K562 (cell line): ENCODE results near the gene G6PC3. TPM values are rescaled to one million over a fixed set of nuclear protein-coding genes. Genes with fewer than 3 reads are reported as not detected.

Experiments
- CAMTA2 ChIP-seq: fragments of 250-450 bp; sonication (Bioruptor Pico); conservative IDR thresholded peaks from 2 replicates; pipeline ENCODE4 v1.5.1; 2022
- DLX4 ChIP-seq: fragments of 250-450 bp; sonication (Bioruptor Pico); IDR thresholded peaks from 2 replicates; pipeline ENCODE4 v1.6.1; 2021; ENCODE audit warnings: mild to moderate bottlenecking
- E2F1 ChIP-seq: sonication (generic); formaldehyde crosslinking; IDR thresholded peaks from 2 replicates; pipeline ENCODE4 v1.8.1; 2023; ENCODE audit warnings: mild to moderate bottlenecking, missing genetic modification reagents, moderate library complexity
- HOXB6 ChIP-seq: fragments of 250-450 bp; sonication (Bioruptor Pico); IDR thresholded peaks from 2 replicates; pipeline ENCODE4 v1.5.1; 2022; ENCODE audit warnings: mild to moderate bottlenecking, borderline replicate concordance
- KAT2B ChIP-seq: IDR thresholded peaks from one replicate; pipeline ENCODE4 v1.6.1; 2012; ENCODE audit warnings: low read depth, mild to moderate bottlenecking, control low read depth, inconsistent platforms, low read length, moderate library complexity
- KAT7 ChIP-seq: sonication (generic); formaldehyde crosslinking; IDR thresholded peaks from 2 replicates; pipeline ENCODE4 v1.8.0; 2022; ENCODE audit warnings: missing genetic modification reagents, mild to moderate bottlenecking, borderline replicate concordance
- PCBP1 ChIP-seq: fragments of 200-400 bp; formaldehyde crosslinking; IDR thresholded peaks from 2 replicates; pipeline ENCODE4 v1.6.1; 2018; ENCODE audit warnings: mild to moderate bottlenecking, low read depth, low read length; ENCODE audit not compliant: poor library complexity, severe bottlenecking
- PHTF2 ChIP-seq: fragments of 250-450 bp; sonication (Bioruptor Pico); IDR thresholded peaks from 2 replicates; pipeline ENCODE4 v1.5.0; 2021; ENCODE audit warnings: mild to moderate bottlenecking
- SMAD1 ChIP-seq: fragments of 150-350 bp; IDR thresholded peaks from 2 replicates; pipeline ENCODE4 v1.6.1; 2014; ENCODE audit warnings: low read length, low read depth; ENCODE audit not compliant: partially characterized antibody
- SNRNP70 ChIP-seq: fragments of 200-400 bp; formaldehyde crosslinking; optimal IDR thresholded peaks from 2 replicates; pipeline ENCODE3; 2017; ENCODE audit warnings: low read depth, low read length
- TAL1 ChIP-seq: fragments of 450-650 bp; IDR thresholded peaks from 2 replicates; pipeline ENCODE4 v1.6.1; 2016; ENCODE audit warnings: mild to moderate bottlenecking
- TFE3 ChIP-seq: fragments of 450-650 bp; formaldehyde crosslinking; IDR thresholded peaks from 2 replicates; pipeline ENCODE4 v1.4.0; 2020; ENCODE audit warnings: mild to moderate bottlenecking, mixed read lengths
- THRB ChIP-seq: fragments of 450-650 bp; formaldehyde crosslinking; conservative IDR thresholded peaks from 2 replicates; pipeline ENCODE4 v1.4.0; 2022; ENCODE audit warnings: mild to moderate bottlenecking, missing genetic modification characterization
- ZBTB12 ChIP-seq: fragments of 250-450 bp; sonication (Bioruptor Pico); IDR thresholded peaks from 2 replicates; pipeline ENCODE4 v1.4.0; 2020
- ZBTB5 ChIP-seq: fragments of 450-650 bp; IDR thresholded peaks from 2 replicates; pipeline ENCODE4 v1.6.1; 2017; ENCODE audit warnings: antibody characterized with exemption
- ZBTB9 ChIP-seq: fragments of 450-650 bp; formaldehyde crosslinking; IDR thresholded peaks from 2 replicates; pipeline ENCODE4 v1.4.0; 2020; ENCODE audit warnings: mild to moderate bottlenecking, moderate library complexity
- ZNF121 ChIP-seq: sonication (generic); formaldehyde crosslinking; conservative IDR thresholded peaks from 2 replicates; pipeline ENCODE4 v1.8.0; 2022; ENCODE audit warnings: missing genetic modification reagents
- ZNF282 ChIP-seq: sonication (generic); formaldehyde crosslinking; IDR thresholded peaks from 2 replicates; pipeline ENCODE4 v1.8.1; 2023; ENCODE audit warnings: missing genetic modification reagents
- ZNF589 ChIP-seq: fragments of 200-800 bp; sonication (Bioruptor generic); IDR thresholded peaks from 2 replicates; pipeline ENCODE4 v1.6.1; 2016; ENCODE audit warnings: low read depth, missing genetic modification characterization, missing compliant biosample characterization
- polyA plus RNA-seq, 8 experiments: library from polyadenylated mRNA; depleted of rRNA in 4 of 8; stranded (reverse) in 5 of 8; unstranded in 3 of 8; fragments of >200 nt; fragmentation: Nextera tagmentation in 2 of 8; fragmentation: Illumina TruSeq in 1 of 8; extraction: Ambion mirVana in 2 of 8; extraction: Trizol in 1 of 8; gene quantifications; 2 replicates each; pipeline versions ENCODE4 v1.2.1 to v1.2.3, GENCODE V29; 2011 to 2014; ENCODE audit warnings: inconsistent platforms in 1 of 8, missing spikeins in 1 of 8
- total RNA-seq, 7 experiments: library from RNA; depleted of rRNA in 6 of 7; stranded (reverse); fragments of >200 nt in 6 of 7; fragmentation: Illumina TruSeq in 2 of 7; extraction: Trizol in 2 of 7; gene quantifications; 2 replicates each; pipeline versions ENCODE4 v1.2.1 to v1.2.3, GENCODE V29; 2011 to 2021; ENCODE audit warnings: low replicate concordance in 1 of 7

Gene G6PC3
- total and polyA plus RNA-seq, 9 of the 15 experiments (the other 6 are each of a cell fraction or from before 2014, with no cell fraction given): 10.4 to 57.8 (median 31.1) TPM

- no peak for TF ChIP-seq ZBTB9 (CRISPR knock-in tag)
- no peak for TF ChIP-seq THRB (CRISPR knock-in tag)
- no peak for TF ChIP-seq HOXB6 (CRISPR knock-in tag)
- TF ChIP-seq ZBTB5: no peak
- TF ChIP-seq E2F1: no peak
- no peak for TF ChIP-seq KAT2B
- no peak for TF ChIP-seq TAL1
- peak; percentile 79 for TF ChIP-seq KAT7 (CRISPR knock-in tag)
- no peak for TF ChIP-seq CAMTA2 (CRISPR knock-in tag)
- TF ChIP-seq PHTF2 (CRISPR knock-in tag): no peak
- TF ChIP-seq ZNF282: no peak
- TF ChIP-seq ZNF121 (CRISPR knock-in tag): no peak
- TF ChIP-seq SMAD1: no peak
- no peak for TF ChIP-seq ZNF589
- TF ChIP-seq ZBTB12 (CRISPR knock-in tag): no peak
- no peak for TF ChIP-seq TFE3
- no peak for TF ChIP-seq DLX4 (CRISPR knock-in tag)
- TF ChIP-seq SNRNP70: no peak
- TF ChIP-seq PCBP1: peak; percentile 14
Measured at GRCh38 chr17:44122816-44123355, 52.4 kb downstream of the G6PC3 start (continued).
